CD1c-positive myeloid dendritic cell (primary cell): ENCODE data around the gene GALNT6.

Experiments
- DNase-seq: peaks from one replicate; pipeline ENCODE4 v3.0.0-alpha.2; 2016; ENCODE audit errors: extremely low spot score

Gene GALNT6

DNA sequence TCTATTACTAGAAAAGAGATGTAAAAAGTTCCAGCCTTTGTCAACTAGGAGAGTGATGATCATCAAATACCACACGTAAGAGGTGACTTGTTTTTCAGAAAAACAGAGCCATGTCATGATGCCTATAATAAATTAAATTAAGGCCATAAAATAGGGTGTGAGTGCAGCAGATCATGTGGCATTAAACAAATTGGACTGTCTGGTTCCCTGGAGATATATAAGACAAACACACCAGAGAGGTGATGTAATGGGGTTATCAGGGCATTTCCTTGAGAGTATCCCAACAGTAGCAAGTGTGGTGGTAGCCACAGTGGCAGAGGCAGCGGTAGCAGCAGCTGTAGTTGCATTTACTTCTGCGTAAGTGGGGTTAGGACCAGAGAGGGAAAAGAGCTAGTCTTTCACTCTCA lies 14.6 kb upstream of the GALNT6 start:
- no peak for DNase-seq

DNA sequence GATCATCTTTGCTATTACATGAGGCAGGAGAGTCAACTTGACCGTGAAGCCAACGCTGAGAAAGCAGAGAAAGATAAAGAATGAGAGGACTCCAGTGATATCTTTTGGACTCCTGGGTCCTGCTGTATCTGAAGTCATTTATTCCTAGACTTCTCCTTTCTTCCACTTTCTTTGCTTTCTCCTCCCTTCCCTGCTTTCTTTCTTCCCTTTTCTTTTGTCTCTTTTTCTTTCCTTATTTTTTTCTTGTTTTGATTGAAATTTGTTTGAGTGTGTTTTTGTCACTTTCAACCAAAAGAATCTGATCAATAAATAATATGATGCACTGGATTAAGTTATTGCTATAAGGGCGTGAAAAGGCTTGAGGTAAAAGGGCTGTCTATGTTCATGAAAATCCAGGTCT lies 13.4 kb upstream of the GALNT6 start:
- DNase-seq: no peak

DNA sequence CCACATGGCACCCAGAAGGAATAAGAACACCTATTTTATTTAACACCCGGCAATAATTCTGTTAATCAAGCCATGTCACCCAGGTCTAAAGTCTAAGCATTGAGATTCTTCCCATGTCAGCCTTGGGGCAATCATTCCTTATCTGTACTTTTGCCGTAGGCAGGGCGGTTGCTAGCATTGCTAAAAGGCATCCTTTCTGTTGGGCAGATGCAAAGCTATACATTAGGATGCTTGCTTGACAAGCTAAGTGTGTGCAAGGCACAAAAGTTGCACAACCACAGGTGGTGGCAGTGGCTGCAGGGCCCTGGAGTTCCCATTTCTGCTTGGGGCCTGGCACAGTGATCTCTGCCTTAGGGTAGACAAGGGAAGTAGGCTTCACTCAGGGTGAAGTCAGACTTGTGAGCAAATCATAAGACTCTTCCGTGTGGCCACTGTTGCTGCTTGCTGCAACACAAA lies 12.5 kb upstream of the GALNT6 start:
- DNase-seq: peak; percentile 84

DNA sequence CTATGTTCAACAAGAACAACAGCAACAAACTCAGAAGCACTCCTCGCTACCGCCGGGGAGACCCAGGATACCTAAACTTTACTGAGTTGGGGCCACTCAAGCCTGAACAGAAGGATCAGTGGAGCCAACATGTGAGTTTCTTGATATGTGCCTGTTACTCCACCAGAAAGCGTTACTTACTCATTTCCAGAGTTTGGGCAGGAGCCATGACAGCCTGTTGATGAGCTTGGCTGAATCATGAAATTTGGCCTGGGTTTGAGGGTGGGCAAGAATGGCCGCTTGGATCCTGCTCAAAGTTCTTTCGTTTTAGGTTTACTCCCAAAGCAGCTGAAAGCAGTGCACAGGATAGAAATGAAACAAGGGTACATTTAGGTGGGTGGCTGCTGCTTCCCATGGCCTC lies 12.0 kb upstream of the GALNT6 start:
- no peak for DNase-seq

DNA sequence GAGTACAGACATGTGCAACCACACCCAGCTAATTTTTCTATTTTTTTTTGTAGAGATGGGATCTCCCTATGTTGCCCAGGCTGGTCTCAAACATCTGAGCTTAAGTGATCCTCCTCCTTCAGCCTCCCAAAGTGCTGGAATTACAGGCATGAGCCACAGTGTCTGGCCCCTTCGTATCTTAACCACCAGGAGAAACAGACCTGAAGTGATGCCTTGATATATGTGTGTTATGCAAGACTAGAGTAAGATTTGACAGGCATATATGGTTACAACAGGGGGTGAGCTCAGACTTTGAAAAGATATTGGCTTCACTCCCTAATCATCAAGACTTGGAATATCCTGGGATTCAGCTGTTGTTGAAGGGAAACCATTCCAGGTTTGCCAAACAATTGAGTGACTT lies 10.7 kb upstream of the GALNT6 start:
- DNase-seq: no peak

DNA sequence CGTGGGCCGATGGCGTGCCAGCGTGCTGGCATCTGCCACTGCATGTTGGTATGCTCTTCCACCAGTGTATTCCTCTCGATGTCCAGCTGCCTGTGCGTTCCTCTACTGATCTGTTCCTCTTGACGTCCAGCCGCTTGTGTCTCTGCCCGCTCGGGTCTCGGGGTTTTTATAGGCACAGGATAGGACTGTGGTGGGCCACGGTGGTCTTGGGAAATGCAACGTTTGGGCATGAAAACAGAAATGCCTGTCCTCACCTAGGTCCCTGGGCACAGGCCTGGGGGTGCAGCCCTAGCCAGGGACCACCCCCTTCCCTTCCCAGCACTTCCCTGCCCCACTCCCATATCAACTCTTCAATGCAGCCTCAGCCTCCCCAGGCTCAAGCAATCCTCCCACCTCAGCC lies 10.3 kb upstream of the GALNT6 start:
- no peak for DNase-seq

DNA sequence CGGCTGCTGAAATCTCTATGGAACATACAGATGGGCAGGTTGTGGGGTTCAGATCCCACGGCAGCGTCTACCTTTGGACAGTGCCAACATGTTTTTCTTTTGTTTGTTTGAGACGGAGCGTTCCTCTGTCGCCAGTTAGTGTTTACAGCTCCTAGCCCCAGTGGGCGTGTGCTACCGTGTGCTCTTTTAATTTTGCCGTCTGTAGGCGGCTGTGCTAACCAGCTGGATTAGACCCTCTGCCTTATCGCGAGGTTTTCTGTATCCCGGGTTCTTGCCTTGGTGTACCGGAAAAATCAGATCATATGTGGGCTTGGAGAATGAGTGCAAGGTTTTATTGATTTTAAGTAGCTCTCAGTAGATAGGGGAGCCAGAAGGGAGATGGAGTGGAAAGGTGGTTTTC lies 9.8 kb upstream of the GALNT6 start:
- DNase-seq: no peak

DNA sequence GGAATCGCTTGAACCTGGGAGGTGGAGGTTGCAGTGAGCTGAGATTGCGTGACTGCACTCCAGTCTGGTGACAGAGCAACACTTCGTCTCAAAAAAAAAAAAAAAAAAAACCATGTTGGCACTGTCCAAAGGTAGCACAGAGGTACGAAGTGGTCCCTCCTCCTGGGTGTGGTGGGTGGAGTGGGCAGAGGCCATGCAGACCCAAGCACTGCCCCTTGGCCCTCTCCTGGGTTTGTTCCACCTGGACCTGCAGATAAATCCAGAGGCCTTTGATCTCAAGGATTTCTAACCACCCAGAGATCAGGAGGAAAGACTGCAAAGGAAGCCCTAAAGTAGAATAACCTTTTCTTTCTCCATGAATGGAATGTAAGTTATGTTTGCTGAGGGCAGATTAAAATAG lies 8.7 kb upstream of the GALNT6 start:
- DNase-seq: no peak

DNA sequence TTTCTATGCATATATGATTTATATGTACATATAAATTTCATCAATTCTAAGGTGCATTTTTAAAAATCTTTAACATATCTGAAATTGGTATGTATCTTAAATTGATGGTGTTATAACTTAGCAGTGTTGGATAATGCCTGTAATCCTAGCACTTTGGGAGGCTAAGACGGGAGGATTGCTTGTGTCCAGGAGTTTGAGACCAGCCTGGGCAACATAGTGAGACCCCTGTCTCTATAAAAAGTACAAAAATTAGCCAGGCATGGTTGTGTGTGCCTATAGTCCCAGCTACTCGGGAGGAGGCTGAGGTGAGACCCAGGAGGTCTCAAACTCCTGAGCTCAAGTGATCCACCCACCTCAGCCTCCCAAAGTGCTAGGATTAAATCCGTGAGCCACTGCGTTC lies 6.5 kb upstream of the GALNT6 start:
- no peak for DNase-seq

DNA sequence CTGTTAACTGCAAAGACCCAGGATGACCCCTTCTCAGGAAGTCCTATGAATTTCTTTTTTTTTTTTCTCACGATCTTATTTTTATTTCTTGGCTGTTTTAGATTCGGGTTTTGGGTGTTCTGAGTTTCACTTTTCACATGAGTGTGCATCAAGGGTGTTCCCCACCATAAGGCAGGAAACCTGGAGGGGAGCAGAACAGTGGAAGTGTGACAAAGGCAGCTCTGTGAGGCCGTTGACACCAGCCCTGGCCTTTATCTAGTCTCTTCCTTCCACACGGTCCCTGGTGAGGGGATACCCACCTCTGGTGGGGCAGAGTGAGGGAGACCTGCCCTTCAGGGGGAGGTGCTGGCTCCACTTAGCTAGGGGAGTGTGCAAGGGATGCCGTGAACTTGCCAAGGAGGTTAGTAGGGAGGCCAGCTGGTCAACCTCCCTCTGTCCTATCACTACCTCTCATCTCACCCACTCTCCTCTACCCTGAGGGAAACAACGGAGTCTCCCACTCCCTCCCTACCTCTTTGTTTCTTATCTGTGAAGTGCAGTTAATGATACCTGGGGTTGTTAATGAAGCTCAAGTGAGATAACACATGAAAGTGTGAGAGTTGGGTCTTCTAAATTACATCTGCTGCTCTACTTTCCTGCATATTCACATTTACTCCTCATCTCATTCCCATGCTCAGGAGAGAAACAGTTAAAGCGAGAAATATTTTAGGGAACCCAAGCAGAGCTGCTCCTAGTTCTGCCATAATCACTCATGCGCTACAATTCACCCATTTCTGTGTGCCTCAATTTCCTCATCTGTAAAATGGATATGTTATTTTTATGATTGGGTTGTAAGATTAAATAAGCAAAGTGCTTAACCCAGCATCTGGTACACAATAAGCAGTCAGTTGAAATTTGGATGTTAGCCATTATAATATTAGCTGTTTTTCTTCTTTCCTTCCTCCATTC lies 4.4 kb upstream of the GALNT6 start:
- DNase-seq: peak; percentile 15

DNA sequence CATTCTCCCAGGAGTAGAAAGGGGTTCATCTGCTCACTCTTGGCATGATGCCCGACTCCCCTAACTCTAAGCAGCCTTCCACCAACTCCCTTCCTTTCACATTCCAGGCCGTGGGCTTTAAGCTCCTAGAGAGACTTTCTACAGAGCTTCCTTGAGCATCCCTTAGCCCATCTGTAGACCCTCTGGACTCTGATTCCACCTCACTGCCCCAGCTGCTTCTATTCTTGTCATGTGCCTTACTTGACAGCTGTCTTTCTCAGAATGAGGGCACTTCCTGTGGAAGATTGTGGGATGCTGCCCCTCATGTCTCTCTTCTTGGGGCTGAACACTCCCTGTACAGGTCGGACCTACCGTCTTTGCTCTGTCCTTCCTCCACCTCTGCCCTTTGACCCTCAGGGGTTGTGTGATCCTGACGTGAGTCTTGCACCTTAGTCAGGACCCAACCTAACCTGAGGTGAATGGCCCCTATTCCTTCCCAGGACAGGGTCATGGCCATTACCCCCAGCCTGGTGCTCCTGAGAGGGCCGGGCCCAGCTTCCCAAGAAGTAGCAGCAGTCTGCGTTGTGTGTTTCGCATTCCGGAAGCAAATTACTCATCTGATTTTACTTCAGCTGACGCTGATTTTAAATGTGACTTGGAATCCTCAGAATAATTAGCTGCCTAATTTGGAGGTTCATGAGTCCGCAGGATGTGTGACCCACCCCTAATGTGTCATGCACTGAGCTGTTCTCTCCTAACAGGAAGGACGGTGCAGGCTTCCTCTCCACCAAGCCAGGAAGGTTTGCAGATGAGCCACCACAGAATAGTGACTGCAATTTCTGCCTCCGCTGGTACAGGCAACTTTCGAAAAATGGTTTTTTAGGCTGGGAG lies 2.7 kb upstream of the GALNT6 start:
- peak; percentile 87 for DNase-seq

DNA sequence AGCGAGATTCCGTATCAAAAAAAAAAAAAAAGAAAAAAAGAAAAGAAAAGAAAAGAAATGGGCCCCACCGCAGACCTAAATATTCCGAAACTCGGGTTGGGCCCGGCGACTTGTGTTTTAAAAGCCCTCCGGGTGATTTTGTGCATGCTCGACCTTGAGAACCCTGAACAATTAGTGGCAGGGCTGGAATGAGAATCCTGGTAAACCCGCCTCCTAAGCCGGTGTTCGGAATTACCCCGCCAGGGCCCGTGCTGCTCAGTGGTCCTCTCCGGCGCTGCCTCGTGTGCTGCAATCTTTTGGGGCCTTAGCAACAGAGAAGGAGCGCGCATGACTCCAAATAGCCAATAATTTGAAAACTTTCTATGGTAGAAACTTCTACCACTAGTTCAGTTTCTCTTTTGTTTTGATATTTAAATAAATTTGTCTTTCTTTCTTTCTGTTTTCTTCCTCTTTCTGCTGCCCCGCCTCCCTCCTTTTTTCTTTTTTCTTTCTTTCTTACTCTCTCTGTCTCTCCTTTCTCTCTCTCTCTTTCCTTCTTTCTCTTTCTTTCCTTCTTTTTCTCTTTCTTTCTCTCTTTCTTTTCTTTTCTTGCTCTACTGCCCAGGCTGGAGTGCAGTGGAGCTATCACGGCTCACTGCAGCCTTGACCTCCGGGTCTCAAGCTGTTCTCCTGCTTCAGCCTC lies 1.5 kb upstream of the GALNT6 start:
- peak; percentile 63 for DNase-seq

DNA sequence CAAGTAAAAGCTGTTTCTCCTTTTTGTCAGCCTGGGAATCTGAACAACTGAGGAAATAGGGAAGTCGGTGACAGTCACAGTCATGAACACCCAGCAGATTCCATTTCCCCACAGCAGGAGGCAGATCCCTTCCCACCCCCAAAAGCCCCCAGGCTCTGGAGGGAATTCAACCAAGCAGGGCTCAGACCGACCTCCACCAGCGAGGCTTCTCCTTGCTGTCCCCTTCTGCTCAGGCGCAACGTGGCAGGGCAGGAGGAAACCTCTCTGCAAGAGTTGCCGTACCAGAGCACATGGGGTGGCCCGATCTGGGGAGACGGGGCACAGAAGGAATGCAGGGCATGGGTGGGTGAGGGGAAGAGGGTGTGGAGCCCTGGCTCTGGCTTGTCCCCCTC lies 319 bp downstream of the GALNT6 start:
- DNase-seq: peak; percentile 86

DNA sequence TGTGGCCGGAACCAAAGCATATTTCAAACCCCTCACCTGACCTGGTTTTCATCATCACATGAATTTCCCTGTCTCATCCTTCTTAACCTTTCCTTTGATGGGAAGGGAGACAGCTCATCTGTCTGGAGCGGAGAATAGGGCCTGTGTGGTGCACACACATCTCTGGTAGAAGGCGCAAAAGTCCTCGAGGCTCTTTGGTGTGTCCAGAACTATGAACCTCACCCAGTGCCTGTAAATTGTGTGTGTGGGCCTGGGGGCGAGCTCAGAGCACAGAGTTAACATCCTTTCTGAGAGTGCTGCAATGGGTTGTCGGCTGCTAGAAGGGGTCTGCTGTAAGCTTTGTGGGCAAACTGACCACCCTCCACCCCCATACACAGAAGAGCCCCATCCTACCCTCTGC lies 749 bp downstream of the GALNT6 start:
- no peak for DNase-seq

DNA sequence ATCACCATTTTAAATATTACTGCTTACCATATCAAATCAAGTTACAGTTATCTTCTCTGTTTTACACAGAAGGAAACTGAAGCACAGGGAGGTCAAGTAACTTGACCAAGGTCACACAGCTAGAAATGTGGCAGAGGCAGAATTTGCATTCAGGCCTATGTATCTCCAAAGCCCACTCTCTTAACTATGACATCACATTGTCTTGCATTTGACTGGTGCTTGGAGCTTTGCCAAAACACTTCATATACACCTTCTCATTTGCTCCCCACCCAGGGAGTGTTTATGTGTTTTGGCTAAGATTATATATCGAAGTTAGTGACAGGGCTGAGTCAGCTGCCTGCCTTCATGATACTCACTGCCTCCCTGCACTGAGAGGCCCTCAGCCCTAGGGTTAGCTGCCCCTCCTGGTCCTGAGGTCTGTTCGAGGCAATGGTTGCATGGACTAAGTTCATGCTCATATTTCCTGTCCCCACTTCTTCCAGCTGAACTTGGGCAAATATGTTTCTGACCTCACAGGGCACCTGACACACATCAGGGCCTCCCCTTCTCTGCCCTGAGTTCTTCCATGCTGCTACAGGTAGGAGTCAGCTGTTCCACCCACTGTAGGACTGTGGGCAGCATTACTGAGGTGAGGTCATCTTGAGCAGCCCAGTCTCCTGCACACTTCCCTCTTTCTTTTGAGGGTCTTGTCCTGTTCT lies 1.8 kb downstream of the GALNT6 start:
- DNase-seq: peak; percentile 82

DNA sequence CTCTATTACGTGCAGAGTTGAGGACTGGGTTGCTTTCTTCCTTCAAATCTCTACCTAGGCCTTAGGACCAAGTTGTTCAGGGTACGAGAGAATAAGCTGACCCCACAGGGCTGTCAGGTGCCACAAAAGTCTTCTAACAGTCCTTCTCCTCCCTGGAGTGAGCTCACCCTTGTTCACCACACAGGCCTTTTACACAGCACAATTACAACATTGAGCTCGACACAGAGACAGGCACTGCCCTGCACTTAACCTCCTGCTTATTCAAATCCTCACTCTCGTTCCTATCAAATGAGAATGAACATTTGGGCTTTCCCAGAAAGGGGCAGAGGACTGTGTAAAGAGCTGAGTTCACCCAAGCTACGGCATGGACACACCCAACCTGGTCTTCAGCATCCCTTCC lies 2.4 kb downstream of the GALNT6 start:
- DNase-seq: no peak

DNA sequence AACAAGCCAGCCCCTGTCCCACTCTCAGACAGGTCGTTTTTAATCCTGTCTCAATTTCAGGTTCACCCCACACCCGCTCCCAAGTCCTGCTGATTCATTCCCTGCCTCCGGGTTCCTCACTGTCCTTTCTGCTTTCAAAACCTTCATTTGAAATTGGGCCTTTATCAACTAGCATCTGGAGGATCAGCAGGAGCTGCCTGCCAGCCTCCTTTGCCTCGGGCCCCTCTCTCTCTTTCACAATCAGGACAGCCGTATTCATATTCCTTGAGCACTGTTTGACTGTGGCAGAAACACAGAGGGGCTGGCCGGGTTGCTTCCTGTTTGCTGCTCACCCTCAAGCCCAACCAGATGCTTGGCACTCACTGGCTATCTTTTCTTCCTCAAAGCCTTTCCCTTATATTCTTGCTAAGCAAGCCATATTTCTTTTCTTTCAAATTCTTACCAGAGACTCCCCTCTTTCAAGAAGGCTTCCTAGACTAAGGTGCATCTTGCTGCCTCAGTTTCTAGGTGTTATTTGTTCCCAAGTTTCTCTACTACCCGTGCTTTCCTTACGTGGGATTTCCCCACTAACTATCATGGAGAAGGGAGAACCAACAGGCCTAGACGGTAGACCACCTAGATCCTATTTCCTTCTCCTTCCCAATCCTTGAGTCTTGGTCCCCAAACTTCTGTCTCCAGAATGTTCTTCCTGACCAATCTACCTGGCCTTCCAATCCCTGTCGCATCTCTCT lies 3.0 kb downstream of the GALNT6 start:
- peak; percentile 70 for DNase-seq

DNA sequence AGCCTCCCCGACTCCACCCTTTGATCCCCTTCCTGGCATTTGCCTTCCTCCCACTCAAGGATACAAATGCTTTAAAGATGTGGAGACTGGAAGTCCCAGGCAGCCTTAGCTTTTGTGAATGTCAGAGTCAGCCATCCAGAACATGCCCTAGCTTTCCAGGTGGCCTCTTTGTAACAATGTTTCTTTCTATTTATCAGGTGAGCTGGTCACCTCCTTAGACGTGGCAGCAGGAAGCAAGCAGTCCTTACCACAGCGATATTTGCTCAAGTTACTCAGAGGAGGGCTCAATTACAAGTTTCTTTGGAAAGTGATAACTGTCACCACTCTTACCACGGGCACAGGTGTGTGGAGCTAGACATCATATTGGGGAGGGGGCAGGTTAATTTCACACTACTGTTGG lies 4.9 kb downstream of the GALNT6 start:
- no peak for DNase-seq

DNA sequence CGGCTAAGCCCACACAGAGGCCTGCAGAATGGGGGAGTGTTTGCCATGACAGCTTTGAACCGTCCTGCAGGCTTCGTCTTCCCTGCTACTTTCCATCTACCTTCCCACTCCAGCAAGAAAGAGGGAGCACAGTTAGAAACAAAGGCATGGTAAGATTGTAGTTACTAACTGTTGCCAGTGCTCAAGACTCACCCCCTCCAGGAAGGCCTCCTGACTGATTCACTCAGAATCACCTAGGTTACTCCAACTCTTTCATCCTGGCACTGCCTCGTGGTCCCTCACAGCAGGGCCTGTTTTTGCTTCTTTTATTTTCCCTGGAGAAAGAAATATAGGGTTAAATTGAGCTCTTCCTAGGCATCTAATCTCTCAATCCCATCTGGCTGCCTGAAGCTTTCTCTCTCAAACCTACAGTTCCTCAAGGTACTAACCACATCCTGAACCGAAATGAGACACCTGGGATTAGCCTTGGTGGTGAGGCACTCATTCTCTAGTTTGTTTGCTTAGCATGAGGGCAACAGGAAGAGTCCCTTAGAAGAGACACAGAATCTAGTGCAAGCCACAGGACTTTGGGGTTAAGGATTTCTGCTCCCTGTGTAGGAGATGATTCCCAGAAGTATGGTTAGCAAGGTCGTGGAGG lies 7.8 kb downstream of the GALNT6 start:
- no peak for DNase-seq

DNA sequence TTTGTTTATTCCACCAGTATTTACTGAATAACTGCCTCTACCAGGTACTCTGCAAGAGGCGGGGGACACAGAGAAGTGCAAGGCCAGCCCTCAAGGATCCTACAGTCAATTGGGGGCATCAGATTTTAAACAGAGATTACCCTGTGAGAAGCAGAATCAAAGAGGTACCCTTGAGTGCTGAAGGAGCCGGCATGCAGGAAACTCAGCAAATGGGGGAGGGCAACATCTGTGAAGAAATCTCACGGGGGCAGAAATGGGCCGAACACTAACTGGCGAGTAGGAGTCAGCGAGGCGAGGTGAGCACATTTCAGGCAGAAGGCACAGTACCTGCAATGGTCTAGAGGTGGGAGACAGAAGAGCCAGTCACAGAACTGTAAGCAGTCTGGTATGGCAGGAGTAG lies 9.0 kb downstream of the GALNT6 start:
- no peak for DNase-seq
